ENCODE results near the gene IRAK3. TPM values are rescaled to one million over a fixed set of nuclear protein-coding genes. Genes with fewer than 3 reads are reported as not detected.
A peak's percentile ranks its signal among the peaks of the same experiment; 100 is the strongest.

IRAK3 gene, protein sequence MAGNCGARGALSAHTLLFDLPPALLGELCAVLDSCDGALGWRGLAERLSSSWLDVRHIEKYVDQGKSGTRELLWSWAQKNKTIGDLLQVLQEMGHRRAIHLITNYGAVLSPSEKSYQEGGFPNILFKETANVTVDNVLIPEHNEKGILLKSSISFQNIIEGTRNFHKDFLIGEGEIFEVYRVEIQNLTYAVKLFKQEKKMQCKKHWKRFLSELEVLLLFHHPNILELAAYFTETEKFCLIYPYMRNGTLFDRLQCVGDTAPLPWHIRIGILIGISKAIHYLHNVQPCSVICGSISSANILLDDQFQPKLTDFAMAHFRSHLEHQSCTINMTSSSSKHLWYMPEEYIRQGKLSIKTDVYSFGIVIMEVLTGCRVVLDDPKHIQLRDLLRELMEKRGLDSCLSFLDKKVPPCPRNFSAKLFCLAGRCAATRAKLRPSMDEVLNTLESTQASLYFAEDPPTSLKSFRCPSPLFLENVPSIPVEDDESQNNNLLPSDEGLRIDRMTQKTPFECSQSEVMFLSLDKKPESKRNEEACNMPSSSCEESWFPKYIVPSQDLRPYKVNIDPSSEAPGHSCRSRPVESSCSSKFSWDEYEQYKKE
- total RNA-seq (under 1 TPM; 0.59 to 0.74 TPM), total RNA-seq (0.28 to 13.1 (median 1.7) reads per million in 172 experiments)
- polyA plus RNA-seq (2013, experiment 1 of 2), result 3.7 TPM
- polyA plus RNA-seq (2013, experiment 2 of 2), result 2.9 TPM

DNA sequence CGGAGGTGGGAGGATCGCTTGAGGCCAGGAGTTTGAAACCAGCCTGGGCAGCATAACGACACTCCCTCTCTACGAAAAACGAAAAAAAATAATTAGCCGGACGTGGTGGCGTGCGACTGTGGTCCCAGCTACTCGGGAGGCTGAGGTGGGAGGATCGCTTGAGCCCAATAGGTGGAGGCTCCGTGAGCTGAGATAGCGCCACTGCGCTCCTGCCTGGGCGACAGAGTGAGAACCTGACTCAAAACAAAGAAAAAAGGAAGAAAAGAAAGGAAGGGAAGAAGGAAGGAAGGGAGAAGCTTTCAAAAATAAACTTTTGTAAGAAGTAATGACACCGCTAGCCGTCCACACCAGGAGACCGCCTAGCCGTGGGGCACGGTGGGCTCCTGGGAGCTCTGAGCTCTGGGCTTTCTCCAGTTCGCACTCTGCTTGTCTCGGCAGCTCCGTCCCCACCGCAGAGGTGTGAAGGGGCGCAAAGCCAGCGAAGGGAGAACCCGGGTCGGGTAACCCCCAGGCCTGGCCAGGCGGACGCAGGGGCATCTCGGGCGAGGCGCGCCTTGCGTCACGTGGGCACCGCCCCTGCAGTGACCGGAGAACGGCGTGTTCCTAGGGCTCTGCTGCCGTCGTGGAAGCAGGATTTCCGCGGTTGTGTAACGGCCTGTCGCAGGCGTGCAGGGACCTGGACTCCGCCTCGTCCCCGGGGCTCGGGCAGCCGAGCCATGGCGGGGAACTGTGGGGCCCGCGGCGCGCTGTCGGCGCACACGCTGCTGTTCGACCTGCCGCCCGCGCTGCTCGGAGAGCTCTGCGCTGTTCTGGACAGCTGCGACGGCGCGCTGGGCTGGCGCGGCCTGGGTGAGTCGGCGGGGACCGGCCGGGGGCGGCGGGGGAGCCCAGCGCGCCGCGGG, at the start of gene IRAK3:
IRAK3 (plus strand) TSS at position 631 of the 902 bp plus-strand sequence; CDS start at position 717, 86 bp downstream.
- ChIA-PET CTCF (interaction anchor here (1.3 kb wide), 1 partner anchor 20 kb away, joined by 3 read pairs; no protein-coding TSS in a partner anchor), POLR2A (interaction anchor here (1.5 to 1.9 kb wide), 2 partner anchors 20 to 58 kb away, joined by 3 to 9 read pairs; partner anchors contain the start of gene TMBIM4)
- no peaks in the 10 kb centered on the region for H3K36me3 Mint-ChIP-seq (ENCODE audit: low read depth)
- peaks cover 2% of the 10 kb centered on the region for H3K9me3 Mint-ChIP-seq
- Histone ChIP-seq H3K27ac (ENCODE audit: low read depth in 1 of 2, low read length in 2 of 2) (peak within 1 kb of the TSS in 1 of 2 donors; percentile 52), H3K9me3 (ENCODE audit: control insufficient read depth in 1 of 2, insufficient read depth in 1 of 2, low read length in 2 of 2) (peaks cover 0 to 8% of the 10 kb centered on the region in 2 experiments), H3K4me1 (ENCODE audit: insufficient read depth, low read length) (peaks cover 9% of the 10 kb centered on the region), H3K36me3 (ENCODE audit: insufficient read depth, low read length) (no peaks in the 10 kb centered on the region), H3K4me3 (ENCODE audit: low read length) (peak within 1 kb of the TSS; percentile 53), H3K27me3 (ENCODE audit: control insufficient read depth in 1 of 2, insufficient read depth in 2 of 2, low read length in 2 of 2) (peaks cover 28 to 36% of the 10 kb centered on the region in 2 experiments)
- H3K4me3 Mint-ChIP-seq, result peak within 1 kb of the TSS; percentile 77
- peak; percentile 61 for ATAC-seq (ENCODE audit: poor library complexity)
- H3K4me1 Mint-ChIP-seq (ENCODE audit: low read depth), result peaks cover 13% of the 10 kb centered on the region
- intact Hi-C loops (cut with DNase I, micrococcal nuclease), result no loop called here
- TF ChIP-seq, protein P1, sequence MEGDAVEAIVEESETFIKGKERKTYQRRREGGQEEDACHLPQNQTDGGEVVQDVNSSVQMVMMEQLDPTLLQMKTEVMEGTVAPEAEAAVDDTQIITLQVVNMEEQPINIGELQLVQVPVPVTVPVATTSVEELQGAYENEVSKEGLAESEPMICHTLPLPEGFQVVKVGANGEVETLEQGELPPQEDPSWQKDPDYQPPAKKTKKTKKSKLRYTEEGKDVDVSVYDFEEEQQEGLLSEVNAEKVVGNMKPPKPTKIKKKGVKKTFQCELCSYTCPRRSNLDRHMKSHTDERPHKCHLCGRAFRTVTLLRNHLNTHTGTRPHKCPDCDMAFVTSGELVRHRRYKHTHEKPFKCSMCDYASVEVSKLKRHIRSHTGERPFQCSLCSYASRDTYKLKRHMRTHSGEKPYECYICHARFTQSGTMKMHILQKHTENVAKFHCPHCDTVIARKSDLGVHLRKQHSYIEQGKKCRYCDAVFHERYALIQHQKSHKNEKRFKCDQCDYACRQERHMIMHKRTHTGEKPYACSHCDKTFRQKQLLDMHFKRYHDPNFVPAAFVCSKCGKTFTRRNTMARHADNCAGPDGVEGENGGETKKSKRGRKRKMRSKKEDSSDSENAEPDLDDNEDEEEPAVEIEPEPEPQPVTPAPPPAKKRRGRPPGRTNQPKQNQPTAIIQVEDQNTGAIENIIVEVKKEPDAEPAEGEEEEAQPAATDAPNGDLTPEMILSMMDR (IDR thresholded peaks at IDR 0.05), result no peak
- peak in 10 of 14 experiments; percentile 1 to 81 (median 20) for DNase-seq
- H3K27ac Mint-ChIP-seq, result no peak within 1 kb of the TSS
- peaks cover 63% of the 10 kb centered on the region for H3K27me3 Mint-ChIP-seq

DNA sequence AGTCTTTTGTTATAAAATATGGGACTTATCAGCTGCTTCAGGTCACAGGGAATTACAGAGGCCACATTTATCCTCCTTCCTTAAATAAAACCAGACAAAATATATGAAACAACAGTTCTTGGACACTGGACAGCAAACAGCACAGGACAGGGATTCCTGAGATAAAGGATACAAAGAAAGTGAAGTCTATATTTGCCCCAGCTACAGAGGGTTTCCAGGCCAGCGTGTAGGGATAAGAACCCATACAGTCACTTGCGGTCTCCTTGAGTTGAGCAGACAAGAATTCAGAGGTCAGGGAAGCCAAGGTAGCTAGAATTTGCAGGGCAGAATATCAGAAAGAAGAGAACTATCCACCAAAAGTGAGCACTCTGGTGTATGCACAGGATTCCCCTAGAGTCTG, 49.7 kb upstream of the IRAK3 start:
- DNase-seq, result no peak
- TF ChIP-seq, protein P1 (IDR thresholded peaks at IDR 0.05), result no peak
- no peaks in the 10 kb centered on the region for H3K27me3 Mint-ChIP-seq
- Histone ChIP-seq H3K4me3 (ENCODE audit: low read length) (no peak overlapping the region), H3K27me3 (ENCODE audit: control insufficient read depth in 1 of 2, insufficient read depth in 2 of 2, low read length in 2 of 2) (no peaks in the 10 kb centered on the region), H3K36me3 (ENCODE audit: insufficient read depth, low read length) (peaks cover 71% of the 10 kb centered on the region), H3K9me3 (ENCODE audit: control insufficient read depth in 1 of 2, insufficient read depth in 1 of 2, low read length in 2 of 2) (peaks cover 0 to 23% of the 10 kb centered on the region in 2 experiments), H3K27ac (ENCODE audit: low read depth in 1 of 2, low read length in 2 of 2) (no peak overlapping the region), H3K4me1 (ENCODE audit: insufficient read depth, low read length) (no peaks in the 10 kb centered on the region)
- no peak overlapping the region for H3K27ac Mint-ChIP-seq
- ATAC-seq (ENCODE audit: poor library complexity), result no peak
- peaks cover 73% of the 10 kb centered on the region for H3K36me3 Mint-ChIP-seq (ENCODE audit: low read depth)
- intact Hi-C loops (cut with DNase I, micrococcal nuclease), result loop anchor here in 1 of 2 experiments (10.0 kb wide), 1 partner anchor 1735 kb away; the partner anchor contains the start of gene XPOT
- CTCF ChIA-PET, result interaction anchor here (0.6 to 1.6 kb wide), 2 partner anchors 11 to 52 kb away, joined by 4 to 5 read pairs; no protein-coding TSS in a partner anchor
- H3K4me3 Mint-ChIP-seq, result no peak overlapping the region
- peaks cover 5% of the 10 kb centered on the region for H3K9me3 Mint-ChIP-seq
- POLR2A ChIA-PET, result interaction anchor here (1.8 to 3.5 kb wide), 3 partner anchors 9 to 163 kb away, joined by 4 to 17 read pairs (median 16); partner anchors contain the start of genes HELB, LLPH and TMBIM4
- H3K4me1 Mint-ChIP-seq (ENCODE audit: low read depth), result peaks cover 7% of the 10 kb centered on the region
